Measurements from ENCODE around the gene ICAM4.

The ICAM4 gene

GRCh38 chr19:10256970-10257615 is 29.7 kb upstream of the ICAM4 start:
- DNase-seq (ENCODE audit: insufficient read length, low spot score) (no peak), FAIRE-seq (no peak)
- TF ChIP-seq POLR2A (IDR thresholded peaks at IDR 0.05; ENCODE audit: low read depth, low read length), result no peak

GRCh38 chr19:10258080-10258710 is 28.6 kb upstream of the ICAM4 start:
- DNase-seq (ENCODE audit: insufficient read length, low spot score), result no peak
- FAIRE-seq, result no peak
- no peak for TF ChIP-seq POLR2A (IDR thresholded peaks at IDR 0.05; ENCODE audit: low read depth, low read length)

- TF ChIP-seq POLR2A (IDR thresholded peaks at IDR 0.05; ENCODE audit: low read depth, low read length), result no peak
- DNase-seq (ENCODE audit: insufficient read length, low spot score), result peak; percentile 58
- FAIRE-seq, result no peak
These were observed 27.4 kb upstream of the ICAM4 start for GRCh38 chr19:10259162-10259905.

- no peak for FAIRE-seq
- DNase-seq (ENCODE audit: insufficient read length, low spot score), result no peak
- TF ChIP-seq POLR2A (IDR thresholded peaks at IDR 0.05; ENCODE audit: low read depth, low read length), result no peak
These were observed 26.6 kb upstream of the ICAM4 start for GRCh38 chr19:10260141-10260584.

GRCh38 chr19:10262771-10263170 is 24.0 kb upstream of the ICAM4 start:
- no peak for TF ChIP-seq POLR2A (IDR thresholded peaks at IDR 0.05; ENCODE audit: low read depth, low read length)
- DNase-seq (ENCODE audit: insufficient read length, low spot score) (no peak), FAIRE-seq (no peak)

GRCh38 chr19:10266706-10267105 is 20.0 kb upstream of the ICAM4 start:
- DNase-seq (ENCODE audit: insufficient read length, low spot score) (no peak), FAIRE-seq (no peak)
- no peak for TF ChIP-seq POLR2A (IDR thresholded peaks at IDR 0.05; ENCODE audit: low read depth, low read length)

GRCh38 chr19:10268071-10268470 is 18.7 kb upstream of the ICAM4 start:
- FAIRE-seq (no peak), DNase-seq (ENCODE audit: insufficient read length, low spot score) (no peak)
- TF ChIP-seq POLR2A (IDR thresholded peaks at IDR 0.05; ENCODE audit: low read depth, low read length), result no peak

- TF ChIP-seq POLR2A (IDR thresholded peaks at IDR 0.05; ENCODE audit: low read depth, low read length), result no peak
- DNase-seq (ENCODE audit: insufficient read length, low spot score) (peak; percentile 67), FAIRE-seq (no peak)
These were observed 17.2 kb upstream of the ICAM4 start for GRCh38 chr19:10269333-10270179.

GRCh38 chr19:10270180-10270615 is 16.6 kb upstream of the ICAM4 start:
- FAIRE-seq (no peak), DNase-seq (ENCODE audit: insufficient read length, low spot score) (no peak)
- TF ChIP-seq POLR2A (IDR thresholded peaks at IDR 0.05; ENCODE audit: low read depth, low read length), result no peak

GRCh38 chr19:10270616-10271394 is 15.9 kb upstream of the ICAM4 start, which contains the start of gene ICAM1:
Gene ICAM1 (plus strand): TSS chr19:10271120. CDS start chr19:10271160, 40 bp downstream.
- FAIRE-seq (no peak), DNase-seq (ENCODE audit: insufficient read length, low spot score) (no peak)
- 0 out of 2 replicates have a peak, but pooled peaks have one; percentile 15 for TF ChIP-seq POLR2A (IDR thresholded peaks at IDR 0.05; ENCODE audit: low read depth, low read length)

- TF ChIP-seq POLR2A (IDR thresholded peaks at IDR 0.05; ENCODE audit: low read depth, low read length), result no peak
- DNase-seq (ENCODE audit: insufficient read length, low spot score), result no peak
- FAIRE-seq, result no peak
These were observed 15.1 kb upstream of the ICAM4 start for GRCh38 chr19:10271543-10272086.

- TF ChIP-seq POLR2A (IDR thresholded peaks at IDR 0.05; ENCODE audit: low read depth, low read length), result no peak
- FAIRE-seq, result no peak
- no peak for DNase-seq (ENCODE audit: insufficient read length, low spot score)
These were observed 12.2 kb upstream of the ICAM4 start for GRCh38 chr19:10274589-10274988.
